ENCODE results near the gene FAM83F.
"Not testable (repeated sequence)": the region's sequence is repeated elsewhere in the genome, so short reads cannot be mapped to it uniquely, and the experiment has no call there.

Gene FAM83F

DNA sequence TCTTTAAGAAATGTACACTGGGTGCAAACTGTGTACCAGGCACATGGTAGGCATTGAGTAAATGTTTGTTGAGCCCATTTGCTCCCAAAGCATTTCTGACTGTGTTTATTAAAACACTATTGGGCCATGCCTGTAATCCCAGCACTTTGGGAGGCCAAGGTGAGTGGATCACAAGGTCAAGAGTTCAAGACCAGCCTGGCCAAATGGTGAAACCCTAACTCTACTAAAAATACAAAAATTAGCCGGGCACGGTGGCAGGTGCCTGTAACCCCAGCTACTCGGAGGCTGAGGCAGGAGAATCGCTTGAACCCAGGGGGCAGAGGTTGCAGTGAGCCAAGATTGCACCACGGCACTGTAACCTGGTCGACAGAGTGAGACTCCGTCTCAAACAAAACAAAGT, 1.9 kb upstream of the FAM83F start:
- in situ Hi-C loops (cut with MboI; ENCODE audit: low sequenced_read_pairs), result not testable (repeated sequence)

DNA sequence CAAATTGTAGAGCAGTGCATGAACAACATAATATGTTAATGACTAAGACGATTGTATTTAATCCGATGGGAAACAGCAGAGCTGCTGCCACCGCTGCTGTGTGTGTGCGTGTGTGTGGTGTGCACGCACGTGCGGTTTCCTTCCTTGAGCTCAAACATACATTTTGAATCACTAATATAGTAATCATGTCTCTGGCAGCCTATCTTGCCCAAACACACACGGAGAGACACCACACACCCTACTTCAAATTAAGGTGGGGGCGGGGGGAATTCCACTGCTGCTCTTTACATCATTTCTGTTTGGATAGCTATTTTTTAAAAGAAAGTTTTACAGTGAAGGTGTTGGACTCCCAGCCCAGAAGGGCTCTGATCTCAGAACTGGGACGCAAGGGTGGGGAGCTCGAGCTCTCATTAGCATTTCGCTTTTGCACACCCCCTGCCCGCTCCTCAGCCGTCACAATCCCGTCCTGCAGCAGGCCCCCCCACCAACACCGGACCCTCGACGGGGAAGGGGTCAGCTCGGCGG, 651 bp upstream of the FAM83F start:
- in situ Hi-C loops (cut with MboI; ENCODE audit: low sequenced_read_pairs), result no loop called here

DNA sequence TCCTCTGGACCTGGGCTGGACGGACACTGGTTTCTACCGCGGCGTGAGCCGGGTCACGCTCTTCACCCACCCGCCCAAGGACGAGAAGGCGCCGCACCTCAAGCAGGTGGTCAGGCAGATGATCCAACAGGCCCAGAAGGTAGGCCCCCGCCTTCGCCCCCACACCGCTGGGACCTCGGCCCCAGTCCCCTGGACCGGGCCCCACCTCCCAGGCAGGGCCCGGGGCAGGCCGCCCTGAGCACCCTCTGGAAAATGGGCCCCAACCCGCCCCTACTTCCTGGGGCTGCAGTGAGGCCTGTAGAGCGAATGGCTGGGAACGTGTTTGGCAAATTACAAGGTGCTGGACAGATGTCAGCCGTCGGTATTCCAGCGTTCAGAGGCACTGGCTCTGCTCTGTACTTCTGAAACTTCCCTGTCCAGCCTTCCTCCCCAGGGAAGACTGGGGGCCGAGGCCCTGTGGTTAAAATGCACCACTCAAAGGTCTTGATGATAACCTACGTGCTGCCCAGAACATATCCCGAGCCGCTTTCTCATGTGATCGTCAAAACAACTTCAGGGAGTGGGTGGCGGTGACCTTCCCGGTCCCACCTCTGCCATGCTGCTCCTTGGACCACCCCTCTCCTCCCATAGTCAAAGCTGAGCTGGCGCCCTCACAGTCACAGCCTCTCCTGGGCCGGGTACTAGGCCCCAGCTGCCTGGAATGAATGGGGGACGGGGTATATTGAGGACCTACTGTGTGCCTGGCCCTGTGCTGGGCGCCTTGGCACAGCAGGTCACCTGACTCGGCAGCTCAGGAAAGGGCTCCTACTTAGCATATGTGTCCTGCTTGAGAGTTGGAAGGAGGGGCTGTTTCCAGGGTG, 869 bp downstream of the FAM83F start:
- in situ Hi-C loops (cut with MboI; ENCODE audit: low sequenced_read_pairs), result no loop called here

DNA sequence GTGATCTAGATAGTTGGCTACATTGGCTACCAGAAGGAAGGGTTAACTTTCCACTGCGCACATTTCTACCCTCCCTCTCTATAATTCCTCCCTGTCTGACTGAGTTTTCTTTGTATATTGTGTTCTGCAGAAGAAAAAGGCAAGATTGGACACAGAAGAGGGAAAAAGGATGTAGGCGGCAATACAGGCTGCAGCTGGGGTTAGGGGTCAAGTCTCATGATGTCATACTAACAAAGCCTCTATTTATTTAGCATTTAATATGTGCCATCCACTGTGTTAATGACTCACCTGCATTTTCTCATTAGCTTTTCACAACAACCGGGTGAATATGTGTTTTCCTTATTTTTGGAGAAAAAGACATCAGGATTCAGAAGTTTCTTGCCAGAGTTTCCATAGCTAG, 2.0 kb downstream of the FAM83F start:
- in situ Hi-C loops (cut with MboI; ENCODE audit: low sequenced_read_pairs), result no loop called here

DNA sequence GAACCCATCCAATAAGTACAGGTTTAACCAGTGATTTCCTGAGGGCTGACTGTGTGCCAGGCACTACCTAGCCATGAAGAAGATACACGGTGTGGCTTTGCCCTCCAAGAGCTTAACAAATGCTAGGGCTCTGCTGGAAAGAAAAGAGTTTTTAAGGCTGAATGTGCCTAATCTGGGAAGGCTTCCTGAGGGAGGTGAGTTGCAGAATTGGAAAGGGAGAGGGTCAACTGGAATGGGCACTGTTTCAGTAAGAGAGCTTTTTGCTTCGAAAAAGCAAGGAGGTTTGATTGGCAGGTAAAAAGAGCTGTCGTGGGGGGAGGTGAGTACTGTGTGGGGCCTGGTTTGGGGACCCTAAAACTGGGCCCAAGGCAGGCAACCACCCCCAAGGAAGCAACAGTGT, 2.7 kb downstream of the FAM83F start:
- in situ Hi-C loops (cut with MboI; ENCODE audit: low sequenced_read_pairs), result no loop called here

DNA sequence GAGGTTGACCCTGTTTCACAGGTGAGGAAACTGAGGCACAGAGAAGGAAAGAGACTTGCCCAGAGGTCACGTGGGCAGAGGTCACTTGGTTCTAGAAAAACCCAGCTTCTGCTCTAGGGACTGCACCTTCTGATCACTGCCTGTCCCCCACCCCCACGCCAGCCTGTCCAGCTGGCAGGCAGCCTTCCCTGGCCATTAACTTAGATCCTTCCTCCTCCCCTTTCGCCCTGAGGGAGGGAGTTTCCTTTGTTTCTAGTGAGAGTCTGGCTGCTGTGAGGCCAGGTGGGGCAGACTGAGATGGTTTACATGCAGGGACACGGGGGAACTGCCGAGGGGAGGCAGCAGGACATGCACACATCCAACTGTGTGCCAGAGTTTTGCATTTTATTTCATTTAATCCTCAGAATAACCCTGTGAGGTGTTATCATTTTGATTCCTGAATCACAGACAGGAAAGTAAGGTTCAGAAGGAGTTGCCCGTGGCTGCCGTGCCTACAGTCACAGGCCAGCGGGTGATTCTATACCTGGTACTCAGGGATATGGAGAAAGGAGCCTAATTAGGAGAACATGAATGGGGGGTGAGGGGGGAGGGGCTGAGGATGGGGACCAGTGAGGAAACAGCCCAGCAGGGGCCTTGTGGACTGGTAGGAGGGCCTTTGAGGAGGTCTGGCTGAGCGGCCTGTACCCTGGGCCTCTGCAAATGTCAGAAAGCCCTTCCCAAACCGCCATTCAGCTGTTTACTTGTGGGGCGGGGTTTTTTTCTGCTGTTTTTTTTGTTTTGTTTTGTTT, 3.4 kb downstream of the FAM83F start:
- in situ Hi-C loops (cut with MboI; ENCODE audit: low sequenced_read_pairs), result no loop called here

DNA sequence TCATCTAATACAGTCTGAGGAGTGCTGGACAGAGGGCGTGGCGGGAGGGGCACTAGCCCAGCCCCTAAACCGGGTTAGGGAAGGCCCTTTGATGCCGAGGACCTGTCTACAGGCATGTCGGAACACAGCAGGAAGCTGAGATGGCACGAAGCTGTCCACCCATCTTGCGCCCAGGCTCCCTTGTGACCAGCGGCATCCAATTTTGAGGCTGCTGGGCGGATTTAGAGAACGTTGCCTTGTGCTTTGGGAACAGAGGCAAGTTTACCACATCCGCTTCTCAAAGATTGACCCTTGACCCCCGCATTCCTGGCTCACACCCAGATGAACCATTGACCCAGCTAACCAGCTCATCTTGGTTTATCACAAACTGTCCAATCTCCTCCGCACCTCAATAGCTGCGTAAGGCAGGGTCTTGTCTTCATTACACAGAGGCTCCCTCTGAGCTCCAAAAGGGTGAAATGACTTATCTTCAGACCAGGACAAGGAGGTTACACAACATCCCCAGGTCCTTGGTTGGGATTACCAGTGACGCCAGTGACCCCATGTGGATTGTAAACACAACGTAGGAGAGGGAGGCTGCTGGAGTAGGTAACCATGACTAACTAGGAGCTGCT, 4.5 kb downstream of the FAM83F start:
- in situ Hi-C loops (cut with MboI; ENCODE audit: low sequenced_read_pairs), result no loop called here

DNA sequence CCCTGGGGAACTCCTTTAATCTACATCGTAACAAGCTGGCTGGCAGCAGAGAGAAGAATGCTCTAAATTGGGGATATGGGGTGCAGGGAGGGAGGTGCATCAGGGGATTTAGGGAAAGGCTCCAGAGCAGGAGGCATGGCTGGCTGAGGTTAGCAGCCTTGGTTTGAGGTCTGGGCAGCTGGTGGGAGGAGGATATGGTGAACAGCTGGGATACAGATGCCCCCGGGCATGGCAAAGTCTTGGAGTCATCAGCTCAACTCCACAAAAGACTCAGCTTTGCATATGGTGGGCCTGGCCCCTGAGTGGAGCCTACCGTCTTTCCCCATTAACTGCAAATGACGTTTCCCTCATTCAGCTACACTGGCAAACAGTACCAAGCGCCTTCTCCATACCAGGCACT, 5.4 kb downstream of the FAM83F start:
- in situ Hi-C loops (cut with MboI; ENCODE audit: low sequenced_read_pairs), result no loop called here

DNA sequence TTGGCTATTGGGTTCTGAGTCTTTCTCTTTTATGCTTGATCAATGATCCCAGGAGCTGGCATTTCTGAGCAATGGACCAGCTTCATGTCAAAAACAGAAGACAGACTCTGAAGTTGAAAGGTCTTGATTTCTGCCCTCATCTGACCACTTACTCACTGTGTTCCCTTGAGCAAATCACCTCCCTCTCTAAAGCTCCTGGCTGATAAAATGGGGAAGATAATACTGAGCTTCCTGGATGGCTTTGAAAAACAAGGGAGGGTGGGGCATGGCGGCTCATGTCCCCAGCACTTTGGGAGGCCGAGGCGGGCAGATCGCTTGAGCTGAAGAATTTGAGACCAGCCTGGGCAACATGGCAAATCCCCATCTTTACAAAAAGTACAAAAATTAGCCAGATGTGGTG, 6.4 kb downstream of the FAM83F start:
- in situ Hi-C loops (cut with MboI; ENCODE audit: low sequenced_read_pairs), result no loop called here

DNA sequence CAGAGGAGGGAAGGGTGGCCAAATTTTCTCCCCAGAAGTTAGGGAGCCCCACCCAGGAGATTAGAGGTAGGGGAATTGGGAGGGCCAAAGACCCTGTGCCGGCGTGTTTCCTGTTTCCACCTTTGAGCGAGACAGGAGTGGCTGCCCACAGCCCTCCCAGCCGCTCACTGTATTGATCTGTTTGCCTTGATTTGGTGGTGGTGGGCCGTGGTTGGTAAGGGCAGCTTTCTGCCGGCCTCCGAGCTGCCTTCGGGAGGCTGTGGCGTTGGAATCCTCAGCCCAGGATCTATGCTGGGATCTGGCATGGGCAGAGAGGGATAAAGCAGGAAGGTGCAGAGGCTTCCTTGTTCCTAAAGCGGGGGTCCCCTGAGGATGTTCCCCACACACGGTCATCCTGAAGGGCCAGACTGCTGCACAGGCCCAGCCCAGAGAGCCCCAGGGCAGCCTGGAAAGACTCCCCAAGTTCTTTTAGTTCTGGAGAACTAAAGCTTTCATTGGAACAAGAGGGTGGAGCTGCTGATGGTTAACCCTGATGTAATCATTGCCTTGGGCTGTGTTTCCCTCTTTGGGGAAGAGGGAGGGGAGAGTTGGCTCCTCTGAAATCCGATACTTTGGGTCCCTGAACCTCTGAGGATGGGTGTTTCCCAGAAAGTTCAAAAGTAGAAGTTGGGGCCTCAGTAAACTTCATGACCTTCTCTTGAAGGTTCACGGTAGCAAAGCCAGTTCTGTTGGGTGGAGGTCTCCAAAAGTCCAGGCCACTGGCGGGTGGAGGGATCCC, 7.2 kb downstream of the FAM83F start:
- in situ Hi-C loops (cut with MboI; ENCODE audit: low sequenced_read_pairs), result no loop called here

DNA sequence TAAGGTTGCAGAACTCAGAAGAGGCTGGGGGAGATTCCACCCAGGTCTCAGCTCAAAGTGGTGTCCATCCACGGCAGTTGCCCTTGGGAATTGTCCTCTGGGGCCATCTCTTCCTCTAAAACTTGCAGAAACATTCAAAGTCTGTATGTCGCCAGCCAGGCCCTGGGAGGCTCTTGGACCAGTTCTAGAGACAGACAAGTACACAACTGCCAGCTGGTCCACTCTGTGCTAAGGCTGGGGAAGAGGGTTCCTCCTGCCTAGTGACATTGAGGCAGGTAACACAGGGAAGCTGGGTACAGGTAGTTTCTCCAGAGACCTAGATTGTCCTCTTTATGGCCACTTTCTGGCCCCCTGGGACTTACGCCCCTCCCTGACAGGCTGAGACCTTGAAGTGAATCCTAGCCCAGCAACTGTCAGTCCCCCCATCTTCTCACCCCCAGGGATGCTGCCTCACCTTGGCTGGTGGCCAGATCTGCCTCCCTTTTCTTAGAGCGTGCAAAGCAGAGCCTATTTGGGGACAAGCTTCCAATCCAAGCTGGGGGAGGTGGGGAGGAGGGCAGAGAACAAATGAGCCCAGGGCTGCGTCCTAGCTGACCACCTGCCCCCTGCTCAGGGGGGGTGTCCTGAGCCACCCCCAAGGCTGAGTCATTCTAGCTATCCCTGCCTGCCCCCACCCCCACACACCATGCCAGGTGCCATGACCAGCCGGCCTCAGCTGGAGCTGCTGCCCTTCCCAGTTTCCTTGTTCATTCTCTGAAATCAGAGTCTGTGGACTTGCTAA, 8.4 kb downstream of the FAM83F start:
- in situ Hi-C loops (cut with MboI; ENCODE audit: low sequenced_read_pairs), result no loop called here

DNA sequence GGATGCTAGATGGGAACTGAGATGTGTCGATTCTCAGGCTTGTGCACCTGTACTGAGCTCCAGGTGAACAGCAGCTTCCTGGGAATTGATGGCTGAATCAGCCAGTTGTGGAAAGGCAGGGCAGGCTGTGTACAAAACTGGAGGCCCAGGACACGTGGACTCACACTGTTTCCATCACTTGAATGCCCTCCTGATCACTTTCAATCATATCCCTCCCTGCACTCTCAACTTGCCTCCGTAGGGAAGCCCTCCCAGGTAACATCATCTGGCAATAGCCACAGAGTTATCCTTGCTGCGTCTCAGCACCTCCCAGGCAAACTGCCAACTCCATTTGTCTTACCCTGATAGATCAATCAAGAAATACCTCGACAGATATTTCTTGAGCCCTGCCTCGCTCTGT, 10.1 kb downstream of the FAM83F start:
- in situ Hi-C loops (cut with MboI; ENCODE audit: low sequenced_read_pairs), result no loop called here

DNA sequence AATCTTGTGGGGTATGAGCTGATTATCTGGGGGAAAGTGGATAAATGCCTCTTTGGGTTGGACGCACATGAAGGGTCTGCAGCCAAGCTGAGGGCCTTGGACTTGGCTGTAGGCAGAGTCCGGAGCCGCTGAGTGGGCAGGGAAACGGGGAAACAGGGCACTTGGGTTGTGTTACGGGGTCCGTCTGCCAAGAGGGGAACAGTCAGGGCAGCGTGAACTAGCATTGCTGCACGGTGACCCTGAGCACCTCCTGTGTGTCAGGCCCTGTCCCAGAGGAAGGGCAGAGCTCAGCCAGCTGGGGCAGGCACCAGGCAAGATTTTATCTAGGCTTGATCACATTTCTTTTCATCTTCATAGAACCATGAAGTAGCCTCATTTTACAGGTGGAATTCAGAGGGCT, 11.9 kb downstream of the FAM83F start:
- in situ Hi-C loops (cut with MboI; ENCODE audit: low sequenced_read_pairs), result no loop called here

DNA sequence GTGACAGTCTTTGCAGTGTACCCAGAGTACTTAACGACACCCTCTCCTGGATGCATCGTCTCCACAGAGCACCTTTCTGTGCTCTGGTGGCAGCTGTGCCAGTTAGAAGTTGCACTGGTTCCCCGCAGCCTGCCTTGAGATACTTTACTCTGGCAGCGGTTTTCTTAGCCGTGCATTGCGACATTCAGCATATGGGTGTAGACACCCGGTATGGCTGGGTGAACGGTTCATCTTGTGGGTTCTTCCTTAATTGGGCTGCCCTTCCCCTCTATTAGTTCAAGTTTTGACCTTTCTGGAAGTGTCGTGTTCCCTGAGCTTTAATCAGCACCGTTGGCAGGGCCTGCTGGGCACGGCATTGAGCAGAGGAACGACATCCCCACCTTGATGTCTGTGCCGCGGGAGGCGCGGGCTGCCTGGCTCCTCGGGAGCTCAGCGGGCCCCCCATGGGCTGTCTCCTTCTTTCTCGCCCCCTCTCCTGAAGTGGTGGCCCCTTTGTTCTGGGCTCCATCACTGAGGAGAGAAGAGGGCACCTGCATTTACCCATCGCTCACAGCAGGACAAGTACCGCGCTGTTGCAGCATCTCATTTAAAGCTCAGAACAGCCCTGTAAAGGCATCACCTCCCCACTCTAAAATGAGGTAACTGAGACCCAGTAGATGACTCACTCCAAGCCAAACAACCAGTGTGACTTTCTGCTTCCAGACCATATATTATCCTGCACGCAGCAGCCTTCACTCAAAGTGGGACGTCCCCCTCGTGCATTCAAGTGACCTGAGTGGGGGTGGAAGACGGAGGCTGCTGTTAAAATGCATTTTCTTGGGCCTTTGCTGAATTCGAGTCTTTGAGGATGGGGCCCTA, 13.3 kb downstream of the FAM83F start:
- in situ Hi-C loops (cut with MboI; ENCODE audit: low sequenced_read_pairs), result no loop called here

DNA sequence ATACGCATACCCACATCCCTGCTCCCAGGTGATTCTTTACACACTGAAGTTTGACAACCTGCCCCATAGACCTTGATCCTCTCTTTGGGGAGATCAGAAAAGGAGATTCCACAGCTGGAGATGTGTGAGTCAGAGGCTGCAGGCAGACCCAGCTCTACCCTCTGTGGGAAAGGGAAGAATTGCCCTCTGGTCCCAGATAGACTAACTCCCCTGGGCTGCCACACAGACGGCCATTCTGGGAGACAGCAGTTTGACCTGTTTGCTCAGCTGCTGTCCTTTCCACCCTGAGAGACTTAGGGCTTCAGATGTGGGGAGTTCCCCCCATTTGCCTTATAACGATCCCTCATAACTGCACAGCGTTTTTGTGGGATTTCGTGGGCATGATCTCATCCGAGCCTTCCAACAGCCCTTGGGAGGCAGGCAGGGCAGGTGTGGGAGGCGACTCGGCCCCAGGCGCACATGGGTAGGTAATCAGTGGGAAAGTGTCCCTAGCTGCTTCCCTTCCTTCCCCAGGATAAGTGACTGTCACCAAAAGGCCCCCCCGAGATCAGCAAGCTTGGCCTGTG, 14.1 kb downstream of the FAM83F start:
- in situ Hi-C loops (cut with MboI; ENCODE audit: low sequenced_read_pairs), result no loop called here

DNA sequence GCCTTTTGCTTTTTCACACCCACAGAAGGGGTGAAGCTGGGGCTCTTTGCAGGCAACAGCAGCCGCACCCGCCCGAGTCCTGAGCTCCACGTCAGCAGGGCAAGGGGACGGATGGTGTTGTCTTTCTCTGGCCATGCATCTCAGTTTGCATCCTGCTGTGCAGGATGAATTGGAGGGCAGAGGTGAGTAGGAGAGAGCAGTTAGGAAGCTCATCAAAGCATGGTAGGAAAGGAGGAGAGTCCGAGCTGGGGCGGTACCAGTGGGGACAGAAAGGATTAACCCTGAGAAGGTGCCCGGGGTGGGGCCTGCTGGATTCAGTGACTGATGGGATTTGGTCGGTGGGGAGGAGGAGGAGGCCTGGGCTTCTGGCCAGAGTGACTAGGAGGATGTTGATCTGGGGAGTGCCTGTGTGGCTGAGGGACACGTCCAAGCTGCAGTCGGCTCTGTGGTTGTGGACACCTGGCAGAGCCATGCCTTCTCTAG, 14.6 kb downstream of the FAM83F start:
- in situ Hi-C loops (cut with MboI; ENCODE audit: low sequenced_read_pairs), result no loop called here

DNA sequence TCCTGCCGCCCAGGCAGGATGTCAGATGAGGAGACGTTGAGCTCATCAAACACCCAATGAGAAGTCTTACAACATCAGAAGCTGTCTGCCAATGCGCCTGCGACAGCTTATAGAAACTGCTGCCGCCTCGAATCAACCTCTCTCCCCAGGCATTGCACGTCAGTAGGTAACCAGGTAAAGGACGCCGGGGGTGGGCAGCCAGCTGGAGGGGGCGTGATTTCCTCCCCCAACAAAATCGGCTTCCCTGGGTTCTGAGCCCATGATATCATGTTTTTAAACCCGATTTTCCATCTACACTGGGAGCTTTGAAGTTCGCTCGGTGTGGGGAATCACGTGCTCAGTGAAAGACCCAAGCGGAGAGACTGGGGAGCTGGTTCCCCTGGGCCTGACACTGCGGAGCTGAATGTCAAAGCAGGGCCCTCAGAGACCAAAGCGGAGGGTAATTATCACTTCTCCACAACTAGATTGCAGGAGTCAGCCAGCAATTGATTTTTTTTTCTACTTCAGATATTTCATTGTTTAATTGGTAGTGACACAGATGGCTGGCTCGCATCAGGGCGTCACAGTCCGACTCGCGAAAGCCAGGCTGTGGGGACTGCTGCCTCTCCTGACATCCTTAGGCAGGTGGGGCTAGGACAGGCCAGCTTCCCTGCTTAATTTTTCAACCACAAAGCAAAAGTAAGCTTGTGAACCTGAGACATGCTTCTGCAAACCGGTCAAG, 15.4 kb downstream of the FAM83F start:
- in situ Hi-C loops (cut with MboI; ENCODE audit: low sequenced_read_pairs), result no loop called here

DNA sequence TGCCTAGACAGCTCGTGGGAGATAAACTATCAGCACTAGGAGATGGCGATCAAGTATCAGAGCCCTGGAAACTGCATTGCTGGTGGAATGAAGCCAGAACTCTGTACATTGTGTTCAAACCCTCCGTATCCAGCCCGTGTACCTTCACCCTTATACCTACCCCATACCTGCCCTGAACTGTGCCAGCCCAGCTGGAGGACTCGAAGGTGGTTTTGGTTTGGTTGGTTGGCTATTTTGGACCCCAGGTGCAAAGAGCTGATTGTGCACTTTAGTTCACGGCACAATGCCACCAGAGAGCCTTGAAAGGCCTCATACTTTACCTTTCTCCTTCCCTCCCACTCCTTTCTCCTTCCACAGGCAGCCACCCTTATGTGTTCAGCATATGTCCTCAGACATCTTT, 16.0 kb downstream of the FAM83F start:
- in situ Hi-C loops (cut with MboI; ENCODE audit: low sequenced_read_pairs), result no loop called here

All from HL-60/S4 treated with retinoic acid at 250 ng/mL for 4 days and 3 days (cell line).